Measurements from ENCODE around the gene XG. TPM values are rescaled to one million over a fixed set of nuclear protein-coding genes. Genes with fewer than 3 reads are reported as not detected.

The XG gene
- total RNA-seq, 1 experiment from 2014 or later: not detected

GRCh38 chrX:2819345-2820135, 67.7 kb downstream of the XG start:
- ChIA-PET POLR2A (ENCODE audit: unreplicated experiment) (no interaction called here), CTCF (no interaction called here)
- H3F3A ChIP-seq (ENCODE audit: insufficient read depth, low read depth): no peaks in the 10 kb centered on the region
- no peaks in the 10 kb centered on the region for H3K4me1 ChIP-seq (replicated peaks; ENCODE audit: insufficient read depth)
- H3K27ac ChIP-seq: no peak overlapping the region
- H2AFZ ChIP-seq: no peak overlapping the region
- no peaks in the 10 kb centered on the region for H3K9me3 ChIP-seq (ENCODE audit: insufficient read depth, low read depth)
- peak in 1 of 2 experiments; percentile 23 for DNase-seq
- no peaks in the 10 kb centered on the region for H4K20me1 ChIP-seq (ENCODE audit: insufficient read depth)
- no TSS peak for BruUV-seq (replicated peaks)
- no peaks in the 10 kb centered on the region for H3K79me2 ChIP-seq (ENCODE audit: low read depth)
- H3K4me3 ChIP-seq: no peak overlapping the region
- no peaks in the 10 kb centered on the region for H3K36me3 ChIP-seq (ENCODE audit: low read depth)
- intact Hi-C loops (cut with micrococcal nuclease; ENCODE audit: unreplicated experiment): loop anchor here (2.0 to 10.0 kb wide), 2 partner anchors 175 to 1165 kb away; no protein-coding TSS in a partner anchor
- 0 out of 2 replicates have a peak overlapping the region, but pooled peaks have one; percentile 19 for H3K4me2 ChIP-seq
- H3K9me2 ChIP-seq (ENCODE audit: insufficient read depth): no peaks in the 10 kb centered on the region
- peak; percentile 74 for TF ChIP-seq CTCF (conservative IDR thresholded peaks at IDR 0.05)
- no peak for TF ChIP-seq EZH2 (IDR thresholded peaks at IDR 0.05; ENCODE audit: low read depth)
- no peaks in the 10 kb centered on the region for H3K27me3 ChIP-seq (ENCODE audit: insufficient read depth, low read depth)

- Histone ChIP-seq H3K4me2 (no peak overlapping the region), H3K9me3 (ENCODE audit: insufficient read depth, low read depth) (no peaks in the 10 kb centered on the region), H3K4me3 (no peak overlapping the region), H3K36me3 (ENCODE audit: low read depth) (no peaks in the 10 kb centered on the region), H3F3A (ENCODE audit: insufficient read depth, low read depth) (no peaks in the 10 kb centered on the region), H3K27ac (no peak overlapping the region), H3K27me3 (ENCODE audit: insufficient read depth, low read depth) (no peaks in the 10 kb centered on the region), H3K4me1 (replicated peaks; ENCODE audit: insufficient read depth) (no peaks in the 10 kb centered on the region), H4K20me1 (ENCODE audit: insufficient read depth) (no peaks in the 10 kb centered on the region), H2AFZ (no peak overlapping the region), H3K79me2 (ENCODE audit: low read depth) (no peaks in the 10 kb centered on the region), H3K9me2 (ENCODE audit: insufficient read depth) (no peaks in the 10 kb centered on the region)
- no TSS peak for BruUV-seq (replicated peaks)
- POLR2A ChIA-PET (ENCODE audit: unreplicated experiment): interaction anchor here (0.5 kb wide), 1 partner anchor 307 kb away, joined by 4 read pairs; no protein-coding TSS in a partner anchor
- no peak for DNase-seq
- CTCF ChIA-PET: no interaction called here
- intact Hi-C loops (cut with micrococcal nuclease; ENCODE audit: unreplicated experiment): no loop called here
- TF ChIP-seq CTCF (conservative IDR thresholded peaks at IDR 0.05) (no peak), EZH2 (IDR thresholded peaks at IDR 0.05; ENCODE audit: low read depth) (no peak)
These were observed 68.4 kb downstream of the XG start for GRCh38 chrX:2820136-2820771.

GRCh38 chrX:2823795-2824386, 72.1 kb downstream of the XG start:
- Histone ChIP-seq H3K9me3 (ENCODE audit: insufficient read depth, low read depth) (no peaks in the 10 kb centered on the region), H3F3A (ENCODE audit: insufficient read depth, low read depth) (no peaks in the 10 kb centered on the region), H2AFZ (no peak overlapping the region), H3K4me2 (no peak overlapping the region), H3K36me3 (ENCODE audit: low read depth) (no peaks in the 10 kb centered on the region), H3K27me3 (ENCODE audit: insufficient read depth, low read depth) (no peaks in the 10 kb centered on the region; the same call in 1 of the 2 replicates), H4K20me1 (ENCODE audit: insufficient read depth) (no peaks in the 10 kb centered on the region), H3K4me3 (no peak overlapping the region), H3K4me1 (replicated peaks; ENCODE audit: insufficient read depth) (no peaks in the 10 kb centered on the region), H3K27ac (no peak overlapping the region), H3K9me2 (ENCODE audit: insufficient read depth) (no peaks in the 10 kb centered on the region), H3K79me2 (ENCODE audit: low read depth) (no peaks in the 10 kb centered on the region)
- intact Hi-C loops (cut with micrococcal nuclease; ENCODE audit: unreplicated experiment): no loop called here
- TF ChIP-seq EZH2 (IDR thresholded peaks at IDR 0.05; ENCODE audit: low read depth) (no peak), CTCF (conservative IDR thresholded peaks at IDR 0.05) (no peak)
- CTCF ChIA-PET: no interaction called here
- no TSS peak for BruUV-seq (replicated peaks)
- POLR2A ChIA-PET (ENCODE audit: unreplicated experiment): no interaction called here
- DNase-seq: no peak

Measured in PC-9 (cell line).